ENCODE measurements around the gene IMP4. TPM values are rescaled to one million over a fixed set of nuclear protein-coding genes. Genes with fewer than 3 reads are reported as not detected.

Gene IMP4
- total and polyA plus RNA-seq, 2 donors (not counting 3 experiments of a cell fraction or from before 2014, with no cell fraction given), result 74.0 to 149 TPM

Small RNA genes lying within 50 kb of the gene (small RNA-seq; reads per million reads assigned to genes)
- gene AC132479.1 (ENCODE audit: insufficient read depth, insufficient read length, low read depth, low replicate concordance), result not detected

Other genes starting within 250 kb of the IMP4 start
- gene POTEF, start 213.7 kb upstream of the IMP4 start, total RNA-seq, result 0.09 TPM in 1 of 2 replicates, not detected in the other
- 0.03 and 0.04 TPM in 2 replicates for gene POTEF, start 213.7 kb upstream of the IMP4 start, polyA plus RNA-seq
- gene CCDC74B, start 197.8 kb upstream of the IMP4 start, total RNA-seq, result 1.6 and 4.8 TPM in 2 replicates
- gene CCDC74B, start 197.8 kb upstream of the IMP4 start, polyA plus RNA-seq, result 4.1 and 4.6 TPM in 2 replicates
- 88.1 and 91.4 TPM in 2 replicates for gene SMPD4, start 161.3 kb upstream of the IMP4 start, total RNA-seq
- 85.3 and 102 TPM in 2 replicates for gene SMPD4, start 161.3 kb upstream of the IMP4 start, polyA plus RNA-seq
- gene MZT2B, start 160.6 kb upstream of the IMP4 start, total RNA-seq, result 337 and 364 TPM in 2 replicates
- gene MZT2B, start 160.6 kb upstream of the IMP4 start, polyA plus RNA-seq, result 182 and 288 TPM in 2 replicates
- gene TUBA3E, start 144.5 kb upstream of the IMP4 start, total RNA-seq, result not detected in 2 replicates
- not detected in 2 replicates for gene TUBA3E, start 144.5 kb upstream of the IMP4 start, polyA plus RNA-seq
- gene PTPN18, start 13.2 kb downstream of the IMP4 start, total RNA-seq, result 31.5 and 39.6 TPM in 2 replicates
- 38.3 and 39.4 TPM in 2 replicates for gene PTPN18, start 13.2 kb downstream of the IMP4 start, polyA plus RNA-seq
- gene POTEI, start 166.4 kb downstream of the IMP4 start, total RNA-seq, result 0.13 and 0.16 TPM in 2 replicates
- gene POTEI, start 166.4 kb downstream of the IMP4 start, polyA plus RNA-seq, result 0.10 TPM in 2 replicates
- gene CFC1B, start 178.3 kb downstream of the IMP4 start, total RNA-seq, result not detected in 2 replicates
- gene CFC1B, start 178.3 kb downstream of the IMP4 start, polyA plus RNA-seq, result not detected in 2 replicates

Measured in endothelial cell of umbilical vein (primary cell).